WTC11 (cell line): ENCODE data around the gene PKMYT1. TPM values are rescaled to one million over a fixed set of nuclear protein-coding genes. Genes with fewer than 3 reads are reported as not detected.

Experiments
- ATAC-seq: fragments of 200-7000 bp; cut with Tn5 transposase; 2 replicates; pipeline ENCODE4 v1.10.0; 2021; ENCODE audit warnings: mild to moderate bottlenecking, moderate library complexity
- CTCF ChIA-PET: fragments of 300-600 bp; sonication (Branson Sonifier 250); formaldehyde crosslinking; loops from one replicate; lab custom pipeline; 2021; ENCODE audit warnings: antibody characterized with exemption; lab: Charles Lee
- POLR2A ChIA-PET: fragments of 350-600 bp; sonication (Branson Sonifier 250); formaldehyde crosslinking; loops from one replicate; lab custom pipeline; 2021; ENCODE audit warnings: antibody characterized with exemption; lab: Charles Lee
- DNase-seq: peaks from one replicate; pipeline ENCODE4 v3.0.0; 2021; ENCODE audit warnings: low spot score
- H3K27ac Mint-ChIP-seq: 2 replicates; pipeline ENCODE4 v1.8.0; 2021; ENCODE audit warnings: mixed read lengths
- H3K27me3 Mint-ChIP-seq: 2 replicates; pipeline ENCODE4 v1.8.0; 2021; ENCODE audit warnings: low read depth, mild to moderate bottlenecking, moderate library complexity, mixed read lengths
- H3K36me3 Mint-ChIP-seq: 2 replicates; pipeline ENCODE4 v1.8.0; 2021; ENCODE audit warnings: mixed read lengths
- H3K4me1 Mint-ChIP-seq: 2 replicates; pipeline ENCODE4 v1.8.0; 2022; ENCODE audit warnings: mixed read lengths
- H3K4me3 Mint-ChIP-seq: 2 replicates; pipeline ENCODE4 v1.8.0; 2021; ENCODE audit warnings: mild to moderate bottlenecking, moderate library complexity, mixed read lengths
- H3K9me3 Mint-ChIP-seq: 2 replicates; pipeline ENCODE4 v1.8.0; 2021; ENCODE audit warnings: mixed read lengths
- CREM ChIP-seq: sonication (generic); formaldehyde crosslinking; IDR thresholded peaks from 2 replicates; pipeline ENCODE4 v1.8.1; 2022; ENCODE audit warnings: mild to moderate bottlenecking, missing genetic modification reagents, moderate library complexity
- E2F5 ChIP-seq: sonication (generic); formaldehyde crosslinking; IDR thresholded peaks from 2 replicates; pipeline ENCODE4 v1.8.1; 2022; ENCODE audit warnings: mild to moderate bottlenecking, moderate library complexity, missing genetic modification reagents
- FOXJ3 ChIP-seq: sonication (generic); formaldehyde crosslinking; IDR thresholded peaks from 2 replicates; pipeline ENCODE4 v1.9.0; 2021; ENCODE audit warnings: missing genetic modification reagents, mild to moderate bottlenecking, borderline replicate concordance
- IRF2 ChIP-seq: sonication (generic); formaldehyde crosslinking; IDR thresholded peaks from 2 replicates; pipeline ENCODE4 v1.8.0; 2022; ENCODE audit warnings: low read depth, missing genetic modification reagents, borderline replicate concordance
- NR2C2 ChIP-seq: sonication (generic); formaldehyde crosslinking; IDR thresholded peaks from 2 replicates; pipeline ENCODE4 v1.8.0; 2022; ENCODE audit warnings: mild to moderate bottlenecking, missing genetic modification reagents
- TEAD1 ChIP-seq: sonication (generic); formaldehyde crosslinking; IDR thresholded peaks from 2 replicates; pipeline ENCODE4 v1.8.0; 2022; ENCODE audit warnings: mild to moderate bottlenecking, missing genetic modification reagents
- ZNF232 ChIP-seq: sonication (generic); formaldehyde crosslinking; IDR thresholded peaks from 2 replicates; pipeline ENCODE4 v1.8.0; 2022; ENCODE audit warnings: mild to moderate bottlenecking, missing genetic modification reagents
- ZNF263 ChIP-seq: sonication (generic); formaldehyde crosslinking; IDR thresholded peaks from 2 replicates; pipeline ENCODE4 v1.8.1; 2022; ENCODE audit warnings: low read depth, mild to moderate bottlenecking, moderate library complexity, missing genetic modification reagents
- ZNF671 ChIP-seq: fragments of 250-450 bp; sonication (Bioruptor Pico); IDR thresholded peaks from 2 replicates; pipeline ENCODE4 v1.8.0; 2021; ENCODE audit warnings: mild to moderate bottlenecking
- total RNA-seq: library from RNA; stranded (reverse); gene quantifications from 3 replicates; pipeline ENCODE4 v1.2.3, GENCODE V29; 2021
- TF ChIP-seq, protein P1 (sequence below): sonication (generic); formaldehyde crosslinking; conservative IDR thresholded peaks from 2 replicates; pipeline ENCODE4 v1.8.1; 2023; ENCODE audit warnings: mild to moderate bottlenecking, low read depth, missing genetic modification reagents, moderate library complexity
- TF ChIP-seq, protein P2 (sequence below): sonication (generic); formaldehyde crosslinking; IDR thresholded peaks from 2 replicates; pipeline ENCODE4 v1.8.0; 2022; ENCODE audit warnings: mild to moderate bottlenecking, missing genetic modification reagents
- TF ChIP-seq, protein P3 (sequence below): sonication (generic); formaldehyde crosslinking; IDR thresholded peaks from 2 replicates; pipeline ENCODE4 v1.8.0; 2023; ENCODE audit warnings: missing genetic modification reagents
- TF ChIP-seq, protein P4 (sequence below): sonication (generic); formaldehyde crosslinking; IDR thresholded peaks from 2 replicates; pipeline ENCODE4 v1.8.1; 2022; ENCODE audit warnings: mild to moderate bottlenecking, missing genetic modification reagents, moderate library complexity, borderline replicate concordance
- TF ChIP-seq, protein P5 (sequence below): sonication (generic); formaldehyde crosslinking; IDR thresholded peaks from 2 replicates; pipeline ENCODE4 v1.8.1; 2023; ENCODE audit warnings: mild to moderate bottlenecking, missing genetic modification reagents
- TF ChIP-seq, protein P6 (sequence below): fragments of 250-450 bp; sonication (Bioruptor Pico); IDR thresholded peaks from 2 replicates; pipeline ENCODE4 v1.9.0; 2021; ENCODE audit warnings: moderate library complexity, mild to moderate bottlenecking, inconsistent platforms, borderline replicate concordance
- TF ChIP-seq, protein P7 (sequence below): sonication (generic); formaldehyde crosslinking; IDR thresholded peaks from 2 replicates; pipeline ENCODE4 v1.8.1; 2023; ENCODE audit warnings: mild to moderate bottlenecking, moderate library complexity, missing genetic modification reagents
- TF ChIP-seq, protein P8 (sequence below): sonication (generic); formaldehyde crosslinking; IDR thresholded peaks from 2 replicates; pipeline ENCODE4 v1.8.0; 2023; ENCODE audit warnings: mild to moderate bottlenecking, missing genetic modification reagents
- TF ChIP-seq, protein P9 (sequence below): sonication (generic); formaldehyde crosslinking; IDR thresholded peaks from 2 replicates; pipeline ENCODE4 v1.8.1; 2022; ENCODE audit warnings: low read depth, missing genetic modification reagents, borderline replicate concordance

Gene PKMYT1
- total RNA-seq, 1 experiment from 2014 or later = 120 TPM

DNA sequence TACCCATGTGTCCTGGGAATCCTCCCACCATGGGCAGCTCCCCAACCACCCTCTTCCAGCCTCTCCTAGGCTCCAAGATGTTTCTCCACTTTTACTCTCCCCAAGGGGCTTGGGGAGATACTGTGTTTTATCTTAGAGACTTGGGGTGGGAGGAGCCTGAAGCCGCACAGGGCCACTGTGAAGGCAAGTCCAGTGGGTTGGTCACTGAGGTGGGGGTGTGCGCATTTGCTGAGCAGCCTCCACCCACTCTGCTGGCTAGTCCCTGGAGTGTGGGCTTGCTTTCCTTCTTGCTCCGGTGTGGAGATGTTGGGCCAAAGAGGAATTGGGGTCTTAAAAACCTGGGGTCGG lies 28.4 kb upstream of the PKMYT1 start (continued):
- TF ChIP-seq, protein P1, sequence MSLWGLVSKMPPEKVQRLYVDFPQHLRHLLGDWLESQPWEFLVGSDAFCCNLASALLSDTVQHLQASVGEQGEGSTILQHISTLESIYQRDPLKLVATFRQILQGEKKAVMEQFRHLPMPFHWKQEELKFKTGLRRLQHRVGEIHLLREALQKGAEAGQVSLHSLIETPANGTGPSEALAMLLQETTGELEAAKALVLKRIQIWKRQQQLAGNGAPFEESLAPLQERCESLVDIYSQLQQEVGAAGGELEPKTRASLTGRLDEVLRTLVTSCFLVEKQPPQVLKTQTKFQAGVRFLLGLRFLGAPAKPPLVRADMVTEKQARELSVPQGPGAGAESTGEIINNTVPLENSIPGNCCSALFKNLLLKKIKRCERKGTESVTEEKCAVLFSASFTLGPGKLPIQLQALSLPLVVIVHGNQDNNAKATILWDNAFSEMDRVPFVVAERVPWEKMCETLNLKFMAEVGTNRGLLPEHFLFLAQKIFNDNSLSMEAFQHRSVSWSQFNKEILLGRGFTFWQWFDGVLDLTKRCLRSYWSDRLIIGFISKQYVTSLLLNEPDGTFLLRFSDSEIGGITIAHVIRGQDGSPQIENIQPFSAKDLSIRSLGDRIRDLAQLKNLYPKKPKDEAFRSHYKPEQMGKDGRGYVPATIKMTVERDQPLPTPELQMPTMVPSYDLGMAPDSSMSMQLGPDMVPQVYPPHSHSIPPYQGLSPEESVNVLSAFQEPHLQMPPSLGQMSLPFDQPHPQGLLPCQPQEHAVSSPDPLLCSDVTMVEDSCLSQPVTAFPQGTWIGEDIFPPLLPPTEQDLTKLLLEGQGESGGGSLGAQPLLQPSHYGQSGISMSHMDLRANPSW = no peak
- TF ChIP-seq, protein P2, sequence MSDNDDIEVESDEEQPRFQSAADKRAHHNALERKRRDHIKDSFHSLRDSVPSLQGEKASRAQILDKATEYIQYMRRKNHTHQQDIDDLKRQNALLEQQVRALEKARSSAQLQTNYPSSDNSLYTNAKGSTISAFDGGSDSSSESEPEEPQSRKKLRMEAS = no peak
- TF ChIP-seq, protein P3, sequence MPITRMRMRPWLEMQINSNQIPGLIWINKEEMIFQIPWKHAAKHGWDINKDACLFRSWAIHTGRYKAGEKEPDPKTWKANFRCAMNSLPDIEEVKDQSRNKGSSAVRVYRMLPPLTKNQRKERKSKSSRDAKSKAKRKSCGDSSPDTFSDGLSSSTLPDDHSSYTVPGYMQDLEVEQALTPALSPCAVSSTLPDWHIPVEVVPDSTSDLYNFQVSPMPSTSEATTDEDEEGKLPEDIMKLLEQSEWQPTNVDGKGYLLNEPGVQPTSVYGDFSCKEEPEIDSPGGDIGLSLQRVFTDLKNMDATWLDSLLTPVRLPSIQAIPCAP (CRISPR knock-in tag) = no peak
- TF ChIP-seq, protein P4, sequence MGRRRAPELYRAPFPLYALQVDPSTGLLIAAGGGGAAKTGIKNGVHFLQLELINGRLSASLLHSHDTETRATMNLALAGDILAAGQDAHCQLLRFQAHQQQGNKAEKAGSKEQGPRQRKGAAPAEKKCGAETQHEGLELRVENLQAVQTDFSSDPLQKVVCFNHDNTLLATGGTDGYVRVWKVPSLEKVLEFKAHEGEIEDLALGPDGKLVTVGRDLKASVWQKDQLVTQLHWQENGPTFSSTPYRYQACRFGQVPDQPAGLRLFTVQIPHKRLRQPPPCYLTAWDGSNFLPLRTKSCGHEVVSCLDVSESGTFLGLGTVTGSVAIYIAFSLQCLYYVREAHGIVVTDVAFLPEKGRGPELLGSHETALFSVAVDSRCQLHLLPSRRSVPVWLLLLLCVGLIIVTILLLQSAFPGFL (CRISPR knock-in tag) = no peak
- TF ChIP-seq, all 79 proteins: peak for 2

GRCh38 chr16:3007957-3008689 lies 27.9 kb upstream of the PKMYT1 start:
- peaks cover 62% of the 10 kb centered on the region for H3K4me1 Mint-ChIP-seq
- H3K4me3 Mint-ChIP-seq = peak overlapping the region; percentile 74
- no peaks in the 10 kb centered on the region for H3K9me3 Mint-ChIP-seq
- no peaks in the 10 kb centered on the region for H3K27me3 Mint-ChIP-seq
- DNase-seq (peak; percentile 89), ATAC-seq (peak; percentile 33)
- ChIA-PET POLR2A (interaction anchor here (0.7 to 13.9 kb wide), 13 partner anchors 10 to 91 kb away, joined by 3 to 502 read pairs (median 3); partner anchors contain the start of genes CLDN6, HCFC1R1, KREMEN2 and PKMYT1), CTCF (interaction anchor here (0.6 to 13.4 kb wide), 13 partner anchors 13 to 142 kb away, joined by 3 to 360 read pairs (median 4); partner anchors contain the start of genes CLDN6, HCFC1R1, KREMEN2 and PAQR4)
- peak overlapping the region; percentile 100 for H3K27ac Mint-ChIP-seq
- H3K36me3 Mint-ChIP-seq = no peaks in the 10 kb centered on the region
- TF ChIP-seq IRF2 (no peak), FOXJ3 (CRISPR knock-in tag) (peak; percentile 17; the same call in 1 of the 2 replicates), NR2C2 (CRISPR knock-in tag) (no peak), ZNF232 (CRISPR knock-in tag) (no peak), E2F5 (CRISPR knock-in tag) (no peak), TEAD1 (peak; percentile 98), CREM (CRISPR knock-in tag) (peak; percentile 45; the same call in 1 of the 2 replicates), ZNF671 (no peak), ZNF263 (CRISPR knock-in tag) (no peak)
- TF ChIP-seq, protein P5, sequence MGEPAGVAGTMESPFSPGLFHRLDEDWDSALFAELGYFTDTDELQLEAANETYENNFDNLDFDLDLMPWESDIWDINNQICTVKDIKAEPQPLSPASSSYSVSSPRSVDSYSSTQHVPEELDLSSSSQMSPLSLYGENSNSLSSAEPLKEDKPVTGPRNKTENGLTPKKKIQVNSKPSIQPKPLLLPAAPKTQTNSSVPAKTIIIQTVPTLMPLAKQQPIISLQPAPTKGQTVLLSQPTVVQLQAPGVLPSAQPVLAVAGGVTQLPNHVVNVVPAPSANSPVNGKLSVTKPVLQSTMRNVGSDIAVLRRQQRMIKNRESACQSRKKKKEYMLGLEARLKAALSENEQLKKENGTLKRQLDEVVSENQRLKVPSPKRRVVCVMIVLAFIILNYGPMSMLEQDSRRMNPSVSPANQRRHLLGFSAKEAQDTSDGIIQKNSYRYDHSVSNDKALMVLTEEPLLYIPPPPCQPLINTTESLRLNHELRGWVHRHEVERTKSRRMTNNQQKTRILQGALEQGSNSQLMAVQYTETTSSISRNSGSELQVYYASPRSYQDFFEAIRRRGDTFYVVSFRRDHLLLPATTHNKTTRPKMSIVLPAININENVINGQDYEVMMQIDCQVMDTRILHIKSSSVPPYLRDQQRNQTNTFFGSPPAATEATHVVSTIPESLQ = no peak
- TF ChIP-seq, protein P6, sequence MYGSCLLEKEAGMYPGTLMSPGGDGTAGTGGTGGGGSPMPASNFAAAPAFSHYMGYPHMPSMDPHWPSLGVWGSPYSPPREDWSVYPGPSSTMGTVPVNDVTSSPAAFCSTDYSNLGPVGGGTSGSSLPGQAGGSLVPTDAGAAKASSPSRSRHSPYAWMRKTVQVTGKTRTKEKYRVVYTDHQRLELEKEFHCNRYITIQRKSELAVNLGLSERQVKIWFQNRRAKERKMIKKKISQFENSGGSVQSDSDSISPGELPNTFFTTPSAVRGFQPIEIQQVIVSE (CRISPR knock-in tag) = no peak
- TF ChIP-seq, protein P2 = peak; percentile 19; the same call in 1 of the 2 replicates
- TF ChIP-seq, protein P7, sequence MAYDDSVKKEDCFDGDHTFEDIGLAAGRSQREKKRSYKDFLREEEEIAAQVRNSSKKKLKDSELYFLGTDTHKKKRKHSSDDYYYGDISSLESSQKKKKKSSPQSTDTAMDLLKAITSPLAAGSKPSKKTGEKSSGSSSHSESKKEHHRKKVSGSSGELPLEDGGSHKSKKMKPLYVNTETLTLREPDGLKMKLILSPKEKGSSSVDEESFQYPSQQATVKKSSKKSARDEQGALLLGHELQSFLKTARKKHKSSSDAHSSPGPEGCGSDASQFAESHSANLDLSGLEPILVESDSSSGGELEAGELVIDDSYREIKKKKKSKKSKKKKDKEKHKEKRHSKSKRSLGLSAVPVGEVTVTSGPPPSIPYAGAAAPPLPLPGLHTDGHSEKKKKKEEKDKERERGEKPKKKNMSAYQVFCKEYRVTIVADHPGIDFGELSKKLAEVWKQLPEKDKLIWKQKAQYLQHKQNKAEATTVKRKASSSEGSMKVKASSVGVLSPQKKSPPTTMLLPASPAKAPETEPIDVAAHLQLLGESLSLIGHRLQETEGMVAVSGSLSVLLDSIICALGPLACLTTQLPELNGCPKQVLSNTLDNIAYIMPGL (CRISPR knock-in tag) = peak; percentile 69; the same call in 1 of the 2 replicates
- TF ChIP-seq, protein P8, sequence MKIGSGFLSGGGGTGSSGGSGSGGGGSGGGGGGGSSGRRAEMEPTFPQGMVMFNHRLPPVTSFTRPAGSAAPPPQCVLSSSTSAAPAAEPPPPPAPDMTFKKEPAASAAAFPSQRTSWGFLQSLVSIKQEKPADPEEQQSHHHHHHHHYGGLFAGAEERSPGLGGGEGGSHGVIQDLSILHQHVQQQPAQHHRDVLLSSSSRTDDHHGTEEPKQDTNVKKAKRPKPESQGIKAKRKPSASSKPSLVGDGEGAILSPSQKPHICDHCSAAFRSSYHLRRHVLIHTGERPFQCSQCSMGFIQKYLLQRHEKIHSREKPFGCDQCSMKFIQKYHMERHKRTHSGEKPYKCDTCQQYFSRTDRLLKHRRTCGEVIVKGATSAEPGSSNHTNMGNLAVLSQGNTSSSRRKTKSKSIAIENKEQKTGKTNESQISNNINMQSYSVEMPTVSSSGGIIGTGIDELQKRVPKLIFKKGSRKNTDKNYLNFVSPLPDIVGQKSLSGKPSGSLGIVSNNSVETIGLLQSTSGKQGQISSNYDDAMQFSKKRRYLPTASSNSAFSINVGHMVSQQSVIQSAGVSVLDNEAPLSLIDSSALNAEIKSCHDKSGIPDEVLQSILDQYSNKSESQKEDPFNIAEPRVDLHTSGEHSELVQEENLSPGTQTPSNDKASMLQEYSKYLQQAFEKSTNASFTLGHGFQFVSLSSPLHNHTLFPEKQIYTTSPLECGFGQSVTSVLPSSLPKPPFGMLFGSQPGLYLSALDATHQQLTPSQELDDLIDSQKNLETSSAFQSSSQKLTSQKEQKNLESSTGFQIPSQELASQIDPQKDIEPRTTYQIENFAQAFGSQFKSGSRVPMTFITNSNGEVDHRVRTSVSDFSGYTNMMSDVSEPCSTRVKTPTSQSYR (CRISPR knock-in tag) = peak; percentile 100
- TF ChIP-seq, protein P9, sequence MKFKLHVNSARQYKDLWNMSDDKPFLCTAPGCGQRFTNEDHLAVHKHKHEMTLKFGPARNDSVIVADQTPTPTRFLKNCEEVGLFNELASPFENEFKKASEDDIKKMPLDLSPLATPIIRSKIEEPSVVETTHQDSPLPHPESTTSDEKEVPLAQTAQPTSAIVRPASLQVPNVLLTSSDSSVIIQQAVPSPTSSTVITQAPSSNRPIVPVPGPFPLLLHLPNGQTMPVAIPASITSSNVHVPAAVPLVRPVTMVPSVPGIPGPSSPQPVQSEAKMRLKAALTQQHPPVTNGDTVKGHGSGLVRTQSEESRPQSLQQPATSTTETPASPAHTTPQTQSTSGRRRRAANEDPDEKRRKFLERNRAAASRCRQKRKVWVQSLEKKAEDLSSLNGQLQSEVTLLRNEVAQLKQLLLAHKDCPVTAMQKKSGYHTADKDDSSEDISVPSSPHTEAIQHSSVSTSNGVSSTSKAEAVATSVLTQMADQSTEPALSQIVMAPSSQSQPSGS = no peak
